Ishikawa (cell line): ENCODE measurements around the gene RSAD1.

Experiments
- CEBPB ChIP-seq: IDR thresholded peaks from 2 replicates; pipeline ENCODE4 v1.6.1; 2012
- CREB1 ChIP-seq: IDR thresholded peaks from 2 replicates; pipeline ENCODE4 v1.6.1; 2012; ENCODE audit warnings: low read depth
- EGR1 ChIP-seq: IDR thresholded peaks from 2 replicates; pipeline ENCODE4 v1.6.1; 2012
- EP300 ChIP-seq: IDR thresholded peaks from 2 replicates; pipeline ENCODE4 v1.6.1; 2012; ENCODE audit warnings: borderline replicate concordance
- MAX ChIP-seq: IDR thresholded peaks from 2 replicates; pipeline ENCODE4 v1.6.1; 2012
- NFIC ChIP-seq: IDR thresholded peaks from 2 replicates; pipeline ENCODE4 v1.6.1; 2012
- RAD21 ChIP-seq: IDR thresholded peaks from 2 replicates; pipeline ENCODE4 v1.6.1; 2012; ENCODE audit warnings: low read depth
- TAF1 ChIP-seq: IDR thresholded peaks from 2 replicates; pipeline ENCODE4 v1.6.1; 2012; ENCODE audit warnings: low read depth, mild to moderate bottlenecking
- TCF12 ChIP-seq: IDR thresholded peaks from 2 replicates; pipeline ENCODE4 v1.6.1; 2012; ENCODE audit warnings: low read depth
- TEAD4 ChIP-seq: IDR thresholded peaks from 2 replicates; pipeline ENCODE4 v1.6.1; 2012
- YY1 ChIP-seq: IDR thresholded peaks from 2 replicates; pipeline ENCODE4 v1.6.1; 2012; ENCODE audit warnings: low read depth
- ZBTB7A ChIP-seq: IDR thresholded peaks from 2 replicates; pipeline ENCODE4 v1.6.1; 2012; ENCODE audit warnings: low read depth
- TF ChIP-seq, protein P1 (sequence below): IDR thresholded peaks from 2 replicates; pipeline ENCODE4 v1.6.1; 2012; ENCODE audit warnings: low read depth, mild to moderate bottlenecking
- TF ChIP-seq, protein P2 (sequence below): IDR thresholded peaks from 2 replicates; pipeline ENCODE4 v1.6.1; 2012

- TF ChIP-seq, protein P1, sequence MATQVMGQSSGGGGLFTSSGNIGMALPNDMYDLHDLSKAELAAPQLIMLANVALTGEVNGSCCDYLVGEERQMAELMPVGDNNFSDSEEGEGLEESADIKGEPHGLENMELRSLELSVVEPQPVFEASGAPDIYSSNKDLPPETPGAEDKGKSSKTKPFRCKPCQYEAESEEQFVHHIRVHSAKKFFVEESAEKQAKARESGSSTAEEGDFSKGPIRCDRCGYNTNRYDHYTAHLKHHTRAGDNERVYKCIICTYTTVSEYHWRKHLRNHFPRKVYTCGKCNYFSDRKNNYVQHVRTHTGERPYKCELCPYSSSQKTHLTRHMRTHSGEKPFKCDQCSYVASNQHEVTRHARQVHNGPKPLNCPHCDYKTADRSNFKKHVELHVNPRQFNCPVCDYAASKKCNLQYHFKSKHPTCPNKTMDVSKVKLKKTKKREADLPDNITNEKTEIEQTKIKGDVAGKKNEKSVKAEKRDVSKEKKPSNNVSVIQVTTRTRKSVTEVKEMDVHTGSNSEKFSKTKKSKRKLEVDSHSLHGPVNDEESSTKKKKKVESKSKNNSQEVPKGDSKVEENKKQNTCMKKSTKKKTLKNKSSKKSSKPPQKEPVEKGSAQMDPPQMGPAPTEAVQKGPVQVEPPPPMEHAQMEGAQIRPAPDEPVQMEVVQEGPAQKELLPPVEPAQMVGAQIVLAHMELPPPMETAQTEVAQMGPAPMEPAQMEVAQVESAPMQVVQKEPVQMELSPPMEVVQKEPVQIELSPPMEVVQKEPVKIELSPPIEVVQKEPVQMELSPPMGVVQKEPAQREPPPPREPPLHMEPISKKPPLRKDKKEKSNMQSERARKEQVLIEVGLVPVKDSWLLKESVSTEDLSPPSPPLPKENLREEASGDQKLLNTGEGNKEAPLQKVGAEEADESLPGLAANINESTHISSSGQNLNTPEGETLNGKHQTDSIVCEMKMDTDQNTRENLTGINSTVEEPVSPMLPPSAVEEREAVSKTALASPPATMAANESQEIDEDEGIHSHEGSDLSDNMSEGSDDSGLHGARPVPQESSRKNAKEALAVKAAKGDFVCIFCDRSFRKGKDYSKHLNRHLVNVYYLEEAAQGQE = no peak
- TF ChIP-seq NFIC (no peak), CREB1 (no peak), RAD21 (no peak), TAF1 (no peak), MAX (no peak), ZBTB7A (no peak), CEBPB (no peak), EGR1 (no peak), EP300 (no peak), YY1 (no peak), TEAD4 (no peak), TCF12 (no peak)
- TF ChIP-seq, protein P2, sequence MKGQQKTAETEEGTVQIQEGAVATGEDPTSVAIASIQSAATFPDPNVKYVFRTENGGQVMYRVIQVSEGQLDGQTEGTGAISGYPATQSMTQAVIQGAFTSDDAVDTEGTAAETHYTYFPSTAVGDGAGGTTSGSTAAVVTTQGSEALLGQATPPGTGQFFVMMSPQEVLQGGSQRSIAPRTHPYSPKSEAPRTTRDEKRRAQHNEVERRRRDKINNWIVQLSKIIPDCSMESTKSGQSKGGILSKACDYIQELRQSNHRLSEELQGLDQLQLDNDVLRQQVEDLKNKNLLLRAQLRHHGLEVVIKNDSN = no peak
Observed at GRCh38 chr17:50459756-50460155, 18.9 kb upstream of the RSAD1 start.
